ENCODE data around the gene COA7.
"Not testable (repeated sequence)": the region's sequence is repeated elsewhere in the genome, so short reads cannot be mapped to it uniquely, and the experiment has no call there.

The COA7 gene

DNA sequence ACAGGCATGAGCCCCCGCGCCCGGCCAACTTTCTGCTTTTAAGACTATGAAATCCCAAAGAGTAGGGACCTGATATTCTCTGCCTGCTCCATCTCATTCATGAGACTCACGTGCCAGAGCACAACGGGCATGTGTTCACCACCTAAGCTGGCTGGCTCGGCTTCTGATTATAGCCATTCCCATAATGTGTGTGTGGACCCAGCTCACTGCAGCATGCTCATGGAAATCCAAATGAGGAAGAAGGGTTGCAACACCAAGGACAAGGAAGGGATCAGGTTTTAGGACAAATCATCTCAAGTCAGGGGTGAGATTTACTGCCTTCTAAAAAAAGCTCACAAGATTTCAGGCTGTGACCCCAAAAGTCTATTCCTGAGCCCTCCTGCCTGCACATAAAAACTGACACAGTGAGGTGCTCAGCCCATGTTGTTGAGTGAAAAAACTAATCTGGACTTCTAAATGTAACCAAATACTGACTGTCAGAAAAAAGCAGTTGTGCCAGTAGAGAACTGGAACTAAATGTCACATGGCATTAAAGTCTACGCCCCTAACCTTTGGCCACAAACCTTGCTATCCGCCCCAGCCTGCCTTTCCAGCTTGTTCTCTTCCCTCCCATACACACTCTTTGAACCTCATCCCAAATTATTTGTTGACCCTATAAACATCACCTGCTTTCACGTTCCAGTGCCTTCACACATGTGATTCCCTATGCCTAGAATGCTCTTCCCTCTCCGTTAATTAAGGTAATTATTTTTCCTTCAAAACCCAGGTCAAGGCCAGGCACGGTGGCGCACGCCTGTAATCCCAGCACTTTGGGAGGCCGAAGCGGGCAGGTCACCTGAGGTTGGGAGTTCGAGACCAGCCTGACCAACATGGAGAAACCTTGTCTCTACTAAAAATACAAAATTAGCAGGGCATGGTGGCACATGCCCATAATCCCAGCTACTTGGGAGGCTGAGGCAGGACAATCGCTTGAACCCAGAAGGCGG lies 9.1 kb upstream of the COA7 start:
- in situ Hi-C loops (cut with MboI; ENCODE audit: low sequenced_read_pairs), result loop anchor here (10.0 kb wide), 1 partner anchor 478 kb away; no protein-coding TSS in a partner anchor

DNA sequence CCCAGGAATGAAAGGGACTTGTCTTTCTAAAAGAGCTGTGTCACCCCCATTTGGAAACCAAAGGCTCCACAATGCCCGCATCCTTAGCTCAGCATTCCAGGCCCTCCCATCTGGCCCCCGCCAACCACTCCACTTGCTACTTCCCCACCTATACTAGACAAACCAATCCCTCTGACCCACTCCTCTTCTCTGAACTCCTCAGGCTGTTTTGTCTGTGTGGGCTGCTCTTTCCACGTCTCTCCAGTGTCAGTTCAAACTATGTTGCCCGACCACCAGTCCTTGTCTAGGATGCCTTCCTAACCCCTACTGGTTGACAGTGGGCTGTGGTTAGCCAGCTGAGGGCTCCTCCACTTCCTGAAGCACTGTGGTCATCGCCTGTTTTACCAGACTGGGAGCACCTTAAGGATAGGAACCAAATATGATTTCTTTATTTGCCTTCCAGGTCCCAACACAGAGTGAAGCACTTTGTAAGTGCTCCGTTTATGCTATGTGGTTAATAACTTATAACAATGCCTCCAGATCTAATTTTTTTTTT lies 8.1 kb upstream of the COA7 start:
- in situ Hi-C loops (cut with MboI; ENCODE audit: low sequenced_read_pairs), result loop anchor here (10.0 kb wide), 1 partner anchor 479 kb away; no protein-coding TSS in a partner anchor

DNA sequence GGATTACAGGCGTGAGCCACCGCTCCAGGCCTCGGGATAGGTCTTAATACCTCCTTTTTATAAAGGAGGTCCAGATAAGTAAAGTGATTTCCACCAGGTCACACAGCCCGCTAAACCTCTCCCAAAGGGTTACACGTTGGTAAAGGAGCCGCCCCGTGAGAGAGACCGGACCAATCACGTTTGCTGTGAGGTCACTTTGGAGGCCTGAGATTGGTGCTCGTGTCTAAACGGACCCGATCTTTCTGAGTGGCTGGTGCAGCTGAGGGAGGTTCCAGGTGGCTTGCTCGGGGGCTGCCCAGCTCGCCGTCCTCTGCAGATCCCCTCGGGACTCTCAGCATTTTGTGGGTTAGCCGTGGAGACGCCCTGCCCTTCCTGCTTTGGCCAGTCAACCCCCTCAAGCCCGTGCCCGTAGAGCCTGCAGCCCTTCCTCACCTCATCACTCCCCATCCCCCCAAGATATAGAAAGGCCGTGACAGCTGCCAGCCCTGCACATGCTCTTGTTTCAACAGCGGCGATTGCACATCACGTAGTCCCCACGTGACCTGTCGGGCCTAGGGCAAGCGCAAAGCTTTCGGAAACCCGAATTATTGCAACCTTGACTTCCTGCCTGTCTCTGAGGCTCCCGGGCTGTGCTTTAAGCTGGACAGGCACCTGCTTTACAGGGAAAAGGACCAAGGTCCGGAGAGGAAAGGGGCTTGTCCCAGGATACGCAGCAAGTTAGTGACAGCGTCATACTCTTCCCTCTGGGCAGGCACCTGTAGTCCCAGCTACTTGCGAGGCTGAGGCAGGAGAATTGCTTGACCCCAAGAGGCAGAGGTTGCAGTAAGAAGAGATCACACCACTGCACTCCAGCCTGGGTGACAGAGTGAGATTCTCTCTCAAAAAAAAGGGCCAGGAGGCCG lies 5.0 kb upstream of the COA7 start:
- in situ Hi-C loops (cut with MboI; ENCODE audit: low sequenced_read_pairs), result loop anchor here (10.0 kb wide), 1 partner anchor 482 kb away; no protein-coding TSS in a partner anchor

DNA sequence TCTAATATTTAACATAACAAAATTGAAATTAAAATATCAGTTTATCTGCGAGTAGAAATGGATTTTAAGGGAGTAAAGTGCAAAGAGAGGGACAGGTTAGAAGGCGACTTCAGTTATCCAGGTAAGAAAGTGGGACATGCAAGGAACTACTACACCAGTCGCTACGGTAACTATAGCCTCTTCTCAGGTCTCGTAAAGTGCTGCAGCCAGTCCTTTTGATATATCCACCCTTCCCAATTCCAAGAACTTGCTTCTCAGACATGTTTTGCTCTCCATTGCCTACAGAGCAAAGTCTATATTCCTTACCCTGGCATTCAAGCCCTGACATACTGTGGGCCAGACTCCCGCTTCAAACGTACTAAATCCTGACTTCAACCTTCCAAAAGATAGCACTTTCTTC lies 2.5 kb downstream of the COA7 start:
- in situ Hi-C loops (cut with MboI; ENCODE audit: low sequenced_read_pairs), result no loop called here

DNA sequence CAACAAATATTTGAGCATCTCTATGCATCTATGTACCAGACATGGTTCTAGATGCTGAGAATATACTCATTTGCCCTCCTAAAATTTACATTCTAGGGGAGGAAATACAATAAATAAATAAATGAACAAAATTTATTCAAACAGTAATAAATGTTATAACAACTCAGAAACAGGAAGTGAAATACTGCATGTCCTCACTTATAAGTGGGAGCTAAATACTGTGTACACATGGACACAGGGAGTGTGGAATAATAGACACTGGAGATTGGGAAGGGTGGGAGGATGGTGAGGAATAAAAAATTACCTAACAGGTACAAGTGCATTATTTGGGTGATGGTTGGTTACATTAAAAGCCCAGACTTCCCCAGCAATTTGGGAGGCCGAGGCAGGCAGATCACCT lies 4.3 kb downstream of the COA7 start:
- in situ Hi-C loops (cut with MboI; ENCODE audit: low sequenced_read_pairs), result no loop called here

DNA sequence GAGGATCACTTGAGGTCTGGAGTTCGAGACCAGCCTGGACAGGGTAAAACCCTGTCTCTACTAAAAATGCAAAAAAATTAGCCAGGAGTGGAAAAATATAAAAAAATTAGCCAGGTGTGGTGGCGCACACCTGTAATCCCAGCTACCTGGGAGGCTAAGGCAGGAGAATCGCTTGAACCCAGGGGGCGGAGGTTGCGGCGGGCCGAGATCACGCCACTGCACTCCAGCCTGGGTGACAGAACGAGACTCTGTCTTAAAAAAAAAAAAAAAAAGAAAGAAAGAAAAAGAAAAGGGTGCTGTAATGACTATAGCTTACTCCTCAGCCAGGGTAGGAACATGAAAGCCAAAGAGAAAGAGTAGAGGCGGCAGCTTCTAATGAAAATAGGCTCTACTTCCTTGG lies 4.8 kb downstream of the COA7 start:
- in situ Hi-C loops (cut with MboI; ENCODE audit: low sequenced_read_pairs), result not testable (repeated sequence)

DNA sequence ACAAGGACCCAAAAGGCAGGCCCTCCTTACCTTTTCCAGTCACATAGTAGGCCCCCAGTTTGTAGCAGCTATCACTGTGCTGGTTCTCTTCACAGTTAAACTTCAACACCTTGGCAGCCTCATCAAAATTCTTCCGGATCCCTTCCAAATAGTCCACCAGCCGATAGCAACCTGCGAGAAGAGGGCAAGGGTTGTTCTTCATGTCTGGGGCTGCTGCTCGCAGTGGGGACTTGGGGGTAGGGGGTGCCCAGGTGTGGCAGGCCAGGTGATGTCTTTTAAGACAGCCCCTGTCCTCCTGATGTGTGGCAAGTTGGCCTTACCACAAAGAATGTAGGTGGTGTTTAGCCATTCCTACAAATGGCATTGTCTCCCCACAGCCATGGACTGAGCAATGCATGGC lies 5.5 kb downstream of the COA7 start:
- in situ Hi-C loops (cut with MboI; ENCODE audit: low sequenced_read_pairs), result no loop called here

DNA sequence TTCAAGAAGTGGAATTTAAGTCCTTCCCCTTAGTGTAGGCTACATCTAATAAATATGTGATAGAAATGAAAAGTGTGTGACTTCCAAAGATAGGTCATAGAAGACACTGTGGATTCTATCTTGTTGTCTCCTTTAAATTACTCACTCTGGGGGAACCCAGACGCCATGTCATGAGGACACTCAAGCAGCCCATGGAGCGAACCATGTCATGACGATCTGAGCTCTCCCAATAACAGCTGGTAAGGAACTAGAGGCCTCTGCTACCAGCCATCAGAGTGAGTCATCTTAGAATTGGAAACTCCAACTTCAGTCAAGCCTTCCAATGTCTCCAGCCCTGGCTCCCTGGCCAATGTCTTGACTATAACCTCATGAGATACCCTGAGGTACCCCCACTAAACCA lies 6.3 kb downstream of the COA7 start:
- in situ Hi-C loops (cut with MboI; ENCODE audit: low sequenced_read_pairs), result no loop called here

DNA sequence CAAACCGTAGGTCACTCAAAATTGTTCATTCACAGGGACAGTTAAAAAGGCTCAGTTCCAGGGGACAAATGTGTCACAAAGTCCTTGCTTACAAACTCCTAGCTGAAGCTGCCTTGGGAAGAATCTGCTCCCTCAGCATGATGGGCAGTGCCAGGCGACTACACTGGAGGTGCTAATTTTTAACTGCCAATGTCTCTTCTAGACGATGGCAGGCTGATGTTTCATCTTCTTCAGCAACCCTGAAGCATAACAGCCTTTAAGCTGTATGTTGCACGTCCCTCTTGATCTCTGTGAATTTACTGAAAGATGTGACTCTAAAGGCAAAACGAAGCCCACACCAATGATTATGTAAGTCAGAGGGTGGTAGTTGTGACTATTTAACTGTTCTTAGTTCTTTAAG lies 11.3 kb downstream of the COA7 start:
- in situ Hi-C loops (cut with MboI; ENCODE audit: low sequenced_read_pairs), result loop anchor here (10.0 kb wide), 2 partner anchors 272 to 562 kb away; no protein-coding TSS in a partner anchor

DNA sequence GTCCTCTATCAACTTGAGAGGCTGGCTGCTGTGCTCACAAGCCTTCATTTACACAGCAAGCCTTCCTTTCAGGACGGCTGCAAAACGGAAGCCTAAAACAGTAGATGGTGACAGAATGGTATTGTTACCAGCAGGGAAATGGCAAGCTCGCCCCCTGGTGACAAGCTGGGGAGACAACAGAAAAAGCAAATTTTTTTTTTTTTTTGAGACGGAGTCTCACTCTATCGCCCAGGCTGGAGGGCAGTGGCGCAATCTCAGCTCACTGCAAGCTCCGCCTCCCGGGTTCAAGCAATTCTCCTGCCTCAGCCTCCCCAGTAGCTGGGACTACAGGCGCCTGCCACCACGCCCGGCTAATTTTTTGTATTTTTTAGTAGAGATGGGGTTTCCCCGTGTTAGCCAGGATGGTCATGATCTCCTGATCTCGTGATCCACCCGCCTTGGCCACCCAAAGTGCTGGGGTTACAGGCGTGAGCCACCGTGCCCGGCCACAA lies 11.8 kb downstream of the COA7 start:
- in situ Hi-C loops (cut with MboI; ENCODE audit: low sequenced_read_pairs), result loop anchor here (10.0 kb wide), 2 partner anchors 272 to 562 kb away; no protein-coding TSS in a partner anchor

DNA sequence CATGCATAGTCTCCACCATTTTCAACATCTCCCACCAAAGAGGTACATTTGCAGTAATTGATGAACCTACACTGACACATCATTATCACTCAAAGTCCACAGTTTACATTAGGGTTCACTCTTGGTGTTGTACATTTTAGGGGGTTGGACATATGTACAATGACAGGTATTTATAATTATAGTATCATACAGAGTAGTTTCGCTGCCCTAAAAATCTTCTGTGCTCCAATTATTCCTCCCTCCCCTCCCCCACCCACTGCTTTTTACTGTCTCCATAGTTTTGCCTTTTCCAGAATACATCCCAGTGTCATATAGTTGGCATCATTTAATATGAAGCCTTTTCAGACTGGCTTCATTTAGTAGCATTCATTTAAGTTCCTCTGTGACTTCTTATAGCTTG lies 13.6 kb downstream of the COA7 start:
- in situ Hi-C loops (cut with MboI; ENCODE audit: low sequenced_read_pairs), result loop anchor here (10.0 kb wide), 2 partner anchors 270 to 560 kb away; no protein-coding TSS in a partner anchor

DNA sequence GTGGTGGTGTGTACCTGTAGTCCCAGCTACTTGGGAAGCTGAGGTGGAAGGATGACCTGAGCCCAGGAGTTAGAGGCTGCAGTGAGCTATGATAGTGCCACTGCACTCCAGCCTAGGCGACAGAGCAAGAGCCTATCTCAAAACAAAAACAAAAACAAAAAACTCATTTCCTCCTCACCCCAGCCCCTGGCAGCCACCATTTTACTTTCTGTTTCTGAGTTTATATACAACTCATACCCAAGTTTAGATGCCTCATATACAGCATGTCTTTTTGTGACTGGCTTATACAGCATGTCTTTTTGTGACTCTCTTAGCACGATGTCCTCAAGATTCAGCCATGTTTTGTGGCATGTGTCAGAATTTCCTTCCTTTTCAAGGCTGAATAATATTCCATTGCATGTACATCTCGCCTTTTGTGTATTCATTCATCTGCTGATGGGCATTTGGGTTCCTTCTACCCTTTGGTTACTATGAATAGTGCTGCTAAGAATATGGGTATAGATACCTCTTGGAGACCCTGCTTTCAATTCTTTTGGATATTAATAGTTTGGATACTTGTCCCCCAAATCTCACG lies 14.7 kb downstream of the COA7 start:
- in situ Hi-C loops (cut with MboI; ENCODE audit: low sequenced_read_pairs), result loop anchor here (10.0 kb wide), 2 partner anchors 269 to 559 kb away; no protein-coding TSS in a partner anchor

DNA sequence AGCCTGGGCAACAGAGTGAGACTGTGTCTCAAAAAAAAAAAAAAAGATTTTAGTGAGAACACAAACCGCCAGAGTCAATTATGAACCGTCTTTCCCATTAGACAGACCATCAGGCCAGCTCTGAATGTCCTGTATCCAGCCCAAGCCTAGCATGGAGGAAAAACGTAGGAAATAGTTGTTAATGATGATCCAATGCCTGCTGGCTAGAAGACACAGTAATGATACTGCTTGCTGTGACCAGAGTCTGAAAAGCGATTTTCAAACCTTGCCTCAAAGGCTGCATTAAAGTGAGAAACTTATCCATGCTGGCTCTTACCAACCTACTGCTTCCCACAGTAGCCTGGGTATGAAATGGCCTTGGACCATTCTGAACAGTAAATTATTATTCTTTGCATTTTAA lies 17.0 kb downstream of the COA7 start:
- in situ Hi-C loops (cut with MboI; ENCODE audit: low sequenced_read_pairs), result loop anchor here (10.0 kb wide), 2 partner anchors 266 to 556 kb away; no protein-coding TSS in a partner anchor

DNA sequence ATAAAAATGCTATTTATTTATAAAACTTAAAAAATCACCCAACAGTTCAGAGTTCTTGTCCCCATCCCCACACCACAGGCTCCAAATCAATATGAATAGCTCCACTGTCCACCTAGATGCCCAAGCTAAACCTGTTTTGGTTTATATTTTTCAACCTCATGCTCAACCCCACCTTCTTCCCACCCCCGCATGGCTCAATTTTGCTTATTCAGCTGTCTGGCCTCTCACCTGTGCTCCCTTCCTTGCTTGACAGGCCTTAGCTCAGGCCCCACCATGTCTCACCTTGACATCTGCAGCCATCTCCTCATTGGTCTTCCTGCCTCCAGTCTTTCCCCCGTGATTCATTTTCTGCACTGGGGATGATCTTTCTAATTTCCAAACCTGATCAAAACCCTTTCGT lies 17.8 kb downstream of the COA7 start:
- in situ Hi-C loops (cut with MboI; ENCODE audit: low sequenced_read_pairs), result loop anchor here (10.0 kb wide), 2 partner anchors 266 to 556 kb away; no protein-coding TSS in a partner anchor

DNA sequence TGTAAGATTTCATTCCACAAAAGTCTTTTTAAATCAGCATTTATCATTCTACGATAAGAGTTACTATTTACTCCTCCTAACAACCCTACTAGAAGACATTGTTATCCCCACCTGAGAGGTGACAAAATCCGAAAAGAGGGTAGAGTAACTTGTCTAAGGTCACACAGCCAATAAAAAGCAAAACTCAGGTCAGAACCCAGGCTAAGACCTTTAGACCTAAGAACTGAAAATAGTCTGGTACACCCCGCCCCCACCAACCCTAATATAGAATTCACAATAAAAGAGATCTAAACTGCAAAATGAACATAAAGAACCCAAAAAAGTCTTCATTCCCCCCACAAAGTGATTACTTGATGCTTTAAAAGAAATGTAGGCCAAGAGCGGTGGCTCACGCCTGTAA lies 18.6 kb downstream of the COA7 start:
- in situ Hi-C loops (cut with MboI; ENCODE audit: low sequenced_read_pairs), result no loop called here

DNA sequence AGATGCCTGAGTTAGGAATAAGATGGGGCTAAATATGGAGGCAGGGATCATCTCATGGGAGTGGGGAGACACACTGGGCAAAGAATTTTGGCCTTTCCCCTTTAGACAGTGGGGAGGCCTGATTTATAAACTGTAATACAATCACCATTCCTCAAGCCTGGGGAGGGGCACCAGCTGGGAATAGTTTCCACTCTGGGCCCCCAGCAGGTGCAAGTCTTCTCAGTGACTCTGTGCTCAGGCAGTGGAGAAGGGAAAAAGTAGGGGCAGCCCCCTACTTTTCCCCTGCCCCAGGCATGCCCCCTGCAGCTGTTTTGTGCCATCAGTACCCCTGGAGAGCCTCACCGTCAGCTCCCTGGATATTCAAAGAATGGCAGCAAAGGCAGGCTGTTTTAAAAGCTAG lies 19.1 kb downstream of the COA7 start:
- in situ Hi-C loops (cut with MboI; ENCODE audit: low sequenced_read_pairs), result no loop called here

DNA sequence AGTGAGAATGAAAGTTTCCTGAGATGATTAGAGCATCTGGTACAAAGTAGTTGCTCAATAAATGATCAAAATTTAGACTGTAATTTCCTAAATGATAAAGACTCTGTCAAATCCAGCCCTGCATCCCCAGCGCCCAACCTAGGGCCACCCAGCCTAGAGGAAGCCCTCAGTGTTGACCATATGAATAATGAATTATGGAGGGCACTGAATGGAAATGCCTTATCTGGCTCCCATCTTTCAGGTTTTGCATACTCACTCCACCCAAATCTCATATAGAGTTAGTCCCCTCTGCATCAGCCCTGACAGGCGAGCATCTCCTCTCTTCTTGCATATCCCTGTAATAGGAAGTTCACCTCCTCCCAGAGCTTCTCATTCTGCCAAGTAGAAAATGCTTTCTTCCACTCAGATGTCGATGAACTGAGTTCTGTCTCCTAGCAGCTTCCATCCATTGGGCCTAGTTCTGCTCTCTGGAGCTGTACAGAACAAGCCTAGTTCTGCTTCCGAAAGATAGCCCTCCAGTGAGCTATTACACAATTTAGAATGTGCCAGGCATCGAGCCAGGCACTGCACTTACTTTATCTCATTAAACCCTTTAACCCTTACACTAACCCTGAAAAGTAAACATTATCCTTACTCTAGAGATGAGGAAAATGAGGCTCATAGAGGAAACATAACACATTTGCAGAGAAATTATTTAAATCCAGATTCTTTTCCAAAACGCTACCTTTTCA lies 20.9 kb downstream of the COA7 start:
- in situ Hi-C loops (cut with MboI; ENCODE audit: low sequenced_read_pairs), result no loop called here

DNA sequence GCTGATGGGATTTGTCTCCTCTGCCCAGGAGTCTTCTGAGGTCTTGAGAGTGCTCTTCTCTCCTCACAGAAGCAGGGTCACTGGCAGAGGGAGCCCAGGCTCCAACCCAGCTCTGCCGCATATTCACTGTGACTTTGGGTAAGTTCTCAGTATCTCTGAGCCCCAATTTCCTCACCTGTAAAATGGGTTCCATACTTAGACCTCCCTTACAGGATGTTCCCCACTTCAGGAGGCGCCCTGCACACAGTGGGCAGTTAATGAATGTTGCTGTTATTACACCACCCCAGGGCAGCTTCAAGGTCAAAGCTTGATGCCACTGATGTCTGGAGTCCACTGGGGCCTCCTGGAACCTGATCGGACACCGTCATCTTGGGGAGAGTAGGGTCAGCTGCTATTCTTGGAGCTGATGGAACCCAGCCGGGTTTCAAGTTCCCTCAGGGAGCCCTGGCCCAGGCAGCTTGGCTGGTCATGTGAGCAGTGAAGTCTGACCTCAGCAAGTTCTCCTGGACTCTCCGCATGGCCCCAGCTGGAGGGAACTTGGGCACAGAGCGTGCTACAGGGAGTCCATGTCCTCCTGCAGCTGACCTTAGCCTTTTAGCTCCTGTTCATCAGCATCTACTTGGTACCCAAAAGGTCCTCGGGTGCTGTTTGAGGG lies 21.8 kb downstream of the COA7 start:
- in situ Hi-C loops (cut with MboI; ENCODE audit: low sequenced_read_pairs), result no loop called here
